ENCODE data around the gene CFL2.
A peak's percentile ranks its signal among the peaks of the same experiment; 100 is the strongest.

Gene CFL2

DNA sequence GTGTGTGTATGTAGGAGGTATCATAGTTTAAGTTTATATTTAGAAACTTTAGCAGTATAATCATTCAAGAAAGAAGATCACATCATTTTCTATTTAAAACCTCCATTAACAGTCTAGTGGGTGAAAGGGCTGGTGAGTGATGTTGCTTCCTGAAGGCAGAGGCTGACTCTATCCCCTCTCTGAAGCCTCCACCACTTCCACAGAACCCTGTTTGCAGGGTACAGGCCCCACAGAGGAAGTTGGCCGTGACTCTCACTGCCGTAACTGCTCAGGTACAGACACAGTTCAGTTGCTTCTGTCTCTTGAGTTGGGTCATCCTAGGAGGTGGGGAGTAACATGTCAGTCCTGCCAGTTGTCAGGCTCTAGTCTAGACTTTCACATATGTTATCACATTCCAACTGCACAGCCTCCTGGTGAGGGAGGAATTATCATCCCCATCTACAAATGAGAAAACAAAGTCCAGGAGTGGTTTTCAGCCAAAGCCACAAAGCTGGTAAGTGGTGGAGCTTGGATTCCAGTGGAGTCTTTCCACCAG is 31.5 kb downstream of the CFL2 start:
- TF ChIP-seq, protein P1, sequence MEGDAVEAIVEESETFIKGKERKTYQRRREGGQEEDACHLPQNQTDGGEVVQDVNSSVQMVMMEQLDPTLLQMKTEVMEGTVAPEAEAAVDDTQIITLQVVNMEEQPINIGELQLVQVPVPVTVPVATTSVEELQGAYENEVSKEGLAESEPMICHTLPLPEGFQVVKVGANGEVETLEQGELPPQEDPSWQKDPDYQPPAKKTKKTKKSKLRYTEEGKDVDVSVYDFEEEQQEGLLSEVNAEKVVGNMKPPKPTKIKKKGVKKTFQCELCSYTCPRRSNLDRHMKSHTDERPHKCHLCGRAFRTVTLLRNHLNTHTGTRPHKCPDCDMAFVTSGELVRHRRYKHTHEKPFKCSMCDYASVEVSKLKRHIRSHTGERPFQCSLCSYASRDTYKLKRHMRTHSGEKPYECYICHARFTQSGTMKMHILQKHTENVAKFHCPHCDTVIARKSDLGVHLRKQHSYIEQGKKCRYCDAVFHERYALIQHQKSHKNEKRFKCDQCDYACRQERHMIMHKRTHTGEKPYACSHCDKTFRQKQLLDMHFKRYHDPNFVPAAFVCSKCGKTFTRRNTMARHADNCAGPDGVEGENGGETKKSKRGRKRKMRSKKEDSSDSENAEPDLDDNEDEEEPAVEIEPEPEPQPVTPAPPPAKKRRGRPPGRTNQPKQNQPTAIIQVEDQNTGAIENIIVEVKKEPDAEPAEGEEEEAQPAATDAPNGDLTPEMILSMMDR (conservative IDR thresholded peaks at IDR 0.05), result no peak
- no peak for TF ChIP-seq ZFX (IDR thresholded peaks at IDR 0.05)
- H3K27ac ChIP-seq, result no peak overlapping the region

DNA sequence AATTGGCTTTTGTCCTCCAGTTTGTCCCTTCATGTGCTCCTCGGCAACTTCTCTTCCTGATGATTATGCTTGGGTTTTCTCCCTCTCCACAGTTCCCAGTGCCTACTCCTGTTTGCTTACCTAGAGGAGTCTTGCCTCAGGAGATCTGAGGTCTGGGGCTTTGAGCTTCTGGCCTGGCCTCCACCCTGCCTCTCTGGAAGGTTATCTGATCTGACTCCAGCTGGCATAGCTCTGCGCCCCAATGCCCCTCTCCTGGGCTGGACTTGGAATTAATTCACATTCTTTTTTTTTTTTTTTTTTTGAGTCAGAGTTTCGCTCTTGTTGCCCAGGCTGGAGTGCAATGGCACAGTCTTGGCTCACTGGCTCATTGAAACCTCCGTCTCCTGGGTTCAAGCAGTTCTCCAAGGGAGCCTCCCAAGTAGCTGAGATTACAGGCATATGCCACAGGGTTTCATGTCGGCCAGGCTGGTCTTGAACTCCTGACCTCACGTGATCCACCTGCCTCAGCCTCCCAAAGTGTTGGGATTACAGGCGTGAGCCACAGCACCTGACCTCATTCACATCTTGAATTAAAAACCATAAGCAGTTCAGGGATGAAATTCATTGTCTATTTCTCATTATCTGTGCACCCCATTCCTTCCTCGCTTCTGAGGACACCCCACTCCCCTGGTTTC is 33.5 kb downstream of the CFL2 start:
- H3K27ac ChIP-seq, result no peak overlapping the region
- TF ChIP-seq ZFX (IDR thresholded peaks at IDR 0.05), result no peak
- TF ChIP-seq, protein P1 (conservative IDR thresholded peaks at IDR 0.05), result no peak

DNA sequence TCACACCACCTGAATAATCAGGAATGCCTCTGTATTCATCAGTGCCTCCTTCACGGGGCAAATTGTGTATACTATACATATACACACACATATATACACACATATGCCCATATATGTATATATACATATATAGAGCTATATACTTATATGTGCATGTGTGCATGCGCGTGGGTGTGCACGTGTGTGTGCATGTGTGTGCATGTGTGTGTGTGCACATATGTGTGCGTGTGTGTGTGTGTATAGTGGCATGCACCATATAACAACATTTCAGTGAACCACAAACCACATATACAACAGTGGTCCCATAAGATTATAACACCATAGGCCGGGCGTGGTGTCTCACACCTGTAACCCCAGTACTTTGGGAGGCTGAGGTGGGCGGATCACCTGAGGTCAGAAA is 35.7 kb downstream of the CFL2 start:
- H3K27ac ChIP-seq, result no peak overlapping the region
- TF ChIP-seq ZFX (IDR thresholded peaks at IDR 0.05), result no peak
- TF ChIP-seq, protein P1 (conservative IDR thresholded peaks at IDR 0.05), result no peak

DNA sequence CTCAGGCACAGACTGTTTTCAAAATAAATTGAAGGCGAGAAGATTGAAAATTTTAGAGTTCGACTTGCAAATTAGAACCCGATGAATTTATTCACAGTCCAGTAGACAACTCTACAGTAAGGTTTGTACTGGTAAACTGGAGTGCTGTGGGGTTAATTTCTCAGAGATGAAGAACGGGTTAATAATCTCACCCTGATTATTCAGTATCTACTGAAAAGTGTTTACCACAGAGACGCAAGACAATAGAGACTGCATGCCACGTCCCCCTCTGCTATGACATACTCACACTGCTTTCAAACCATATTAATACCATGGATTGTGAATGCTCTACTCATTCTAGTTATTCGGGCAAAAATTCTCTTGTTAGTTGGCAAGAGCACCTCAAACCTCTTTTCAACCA is 36.1 kb downstream of the CFL2 start:
- no peak overlapping the region for H3K27ac ChIP-seq
- TF ChIP-seq, protein P1 (conservative IDR thresholded peaks at IDR 0.05), result no peak
- no peak for TF ChIP-seq ZFX (IDR thresholded peaks at IDR 0.05)

DNA sequence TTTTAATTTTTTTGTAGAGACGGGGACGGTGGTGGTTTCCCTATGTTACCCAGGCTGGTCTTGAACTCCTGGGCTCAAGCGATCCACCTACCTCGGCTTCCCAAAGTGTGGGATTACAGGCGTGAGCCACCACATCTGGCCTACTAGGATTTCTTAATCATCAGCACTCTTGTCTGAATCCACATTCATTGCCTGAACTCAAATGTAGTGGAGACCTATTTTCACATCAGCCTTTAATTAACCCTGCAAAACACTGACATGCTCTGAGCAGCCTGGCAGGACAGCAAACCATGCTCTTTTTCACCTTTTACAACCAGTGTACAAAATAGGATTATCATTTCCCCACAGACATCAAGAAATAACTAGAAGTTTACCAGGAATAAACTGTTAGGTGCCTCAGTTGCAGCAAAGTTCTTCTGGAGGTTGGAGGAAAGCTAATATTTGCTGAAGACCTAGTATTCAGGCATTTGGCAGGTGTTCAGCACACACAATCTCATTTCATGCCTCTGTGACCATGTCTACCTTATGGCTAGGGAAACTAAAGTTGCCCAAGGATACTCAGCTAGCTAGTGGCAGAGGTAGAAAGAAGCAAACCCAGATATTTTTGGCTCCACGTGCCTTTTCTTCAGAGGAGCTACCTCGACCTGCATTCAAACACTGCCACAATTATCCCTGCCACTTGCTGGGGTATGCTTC is 37.7 kb downstream of the CFL2 start:
- TF ChIP-seq ZFX (IDR thresholded peaks at IDR 0.05), result no peak
- TF ChIP-seq, protein P1 (conservative IDR thresholded peaks at IDR 0.05), result no peak
- peak overlapping the region; percentile 31; the same call in 1 of the 2 replicates for H3K27ac ChIP-seq

DNA sequence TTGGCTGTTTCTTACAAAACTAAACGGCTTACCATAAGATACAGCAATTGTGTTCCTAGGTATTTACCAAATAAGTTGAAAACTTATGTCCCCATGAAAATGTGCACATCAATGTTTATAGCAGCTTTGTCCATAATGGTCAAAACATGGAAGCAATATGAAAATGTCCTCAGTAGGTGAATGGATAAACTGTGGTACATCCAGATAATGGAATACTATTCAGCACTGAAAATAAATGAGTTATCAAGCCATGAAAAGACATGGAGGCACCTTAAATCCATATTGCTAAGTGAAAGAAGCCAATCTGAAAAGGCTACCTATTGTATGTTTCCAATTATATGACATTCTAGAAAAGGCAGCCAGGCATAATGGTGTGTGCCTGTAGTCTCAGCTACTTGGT is 40.7 kb downstream of the CFL2 start:
- no peak overlapping the region for H3K27ac ChIP-seq
- no peak for TF ChIP-seq ZFX (IDR thresholded peaks at IDR 0.05)

DNA sequence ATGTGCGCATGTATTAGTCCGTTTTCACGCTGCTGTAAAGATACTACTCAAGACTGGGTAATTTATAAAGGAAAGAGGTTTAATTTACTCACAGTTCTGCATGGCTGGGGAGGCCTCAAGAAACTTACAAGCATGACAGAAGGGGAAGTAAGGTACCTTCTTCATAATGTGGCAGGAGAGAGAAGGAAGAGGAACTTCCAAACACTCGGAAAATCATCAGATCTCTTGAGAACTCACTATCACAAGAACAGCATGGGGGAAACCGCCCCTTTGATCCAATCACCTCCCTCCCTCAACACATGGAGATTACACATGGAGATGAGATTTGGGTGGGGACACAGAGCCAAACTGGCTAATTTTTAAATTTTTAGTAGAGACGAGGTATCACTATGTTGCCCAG is 42.7 kb downstream of the CFL2 start:
- TF ChIP-seq, protein P1 (conservative IDR thresholded peaks at IDR 0.05), result no peak
- no peak for TF ChIP-seq ZFX (IDR thresholded peaks at IDR 0.05)
- no peak overlapping the region for H3K27ac ChIP-seq
